ENCODE data around the gene TNS1. TPM values are rescaled to one million over a fixed set of nuclear protein-coding genes. Genes with fewer than 3 reads are reported as not detected.

The TNS1 gene
- total RNA-seq, 3 donors from 2014 or later, result 0.50 to 1.2 (median 0.54) TPM

- DNase-seq (no peak), ATAC-seq (no peak)
- H3K36me3 Mint-ChIP-seq (ENCODE audit: insufficient read depth), result no peaks in the 10 kb centered on the region
- H3K27me3 Mint-ChIP-seq (ENCODE audit: low read depth), result peaks cover 21% of the 10 kb centered on the region
- H3K9me3 Mint-ChIP-seq, result no peaks in the 10 kb centered on the region
- H3K4me3 Mint-ChIP-seq, result no peak overlapping the region
- no peaks in the 10 kb centered on the region for H3K4me1 Mint-ChIP-seq (ENCODE audit: low read depth)
Measured at GRCh38 chr2:217990389-217990788, 12.4 kb downstream of the TNS1 start.

- H3K36me3 Mint-ChIP-seq (ENCODE audit: insufficient read depth), result no peaks in the 10 kb centered on the region
- ATAC-seq (no peak), DNase-seq (no peak)
- H3K27me3 Mint-ChIP-seq (ENCODE audit: low read depth), result peaks cover 21% of the 10 kb centered on the region
- no peak overlapping the region for H3K4me3 Mint-ChIP-seq
- H3K4me1 Mint-ChIP-seq (ENCODE audit: low read depth), result no peaks in the 10 kb centered on the region
- no peaks in the 10 kb centered on the region for H3K9me3 Mint-ChIP-seq
Measured at GRCh38 chr2:217989221-217989948, 13.4 kb downstream of the TNS1 start.

- no peak for DNase-seq
- Mint-ChIP-seq H3K9me3 (no peaks in the 10 kb centered on the region), H3K4me1 (ENCODE audit: low read depth) (no peaks in the 10 kb centered on the region), H3K36me3 (ENCODE audit: insufficient read depth) (no peaks in the 10 kb centered on the region), H3K27me3 (ENCODE audit: low read depth) (peaks cover 21% of the 10 kb centered on the region), H3K4me3 (no peak overlapping the region)
- no peak for ATAC-seq
Measured at GRCh38 chr2:217988840-217989204, 14.0 kb downstream of the TNS1 start.

DNA sequence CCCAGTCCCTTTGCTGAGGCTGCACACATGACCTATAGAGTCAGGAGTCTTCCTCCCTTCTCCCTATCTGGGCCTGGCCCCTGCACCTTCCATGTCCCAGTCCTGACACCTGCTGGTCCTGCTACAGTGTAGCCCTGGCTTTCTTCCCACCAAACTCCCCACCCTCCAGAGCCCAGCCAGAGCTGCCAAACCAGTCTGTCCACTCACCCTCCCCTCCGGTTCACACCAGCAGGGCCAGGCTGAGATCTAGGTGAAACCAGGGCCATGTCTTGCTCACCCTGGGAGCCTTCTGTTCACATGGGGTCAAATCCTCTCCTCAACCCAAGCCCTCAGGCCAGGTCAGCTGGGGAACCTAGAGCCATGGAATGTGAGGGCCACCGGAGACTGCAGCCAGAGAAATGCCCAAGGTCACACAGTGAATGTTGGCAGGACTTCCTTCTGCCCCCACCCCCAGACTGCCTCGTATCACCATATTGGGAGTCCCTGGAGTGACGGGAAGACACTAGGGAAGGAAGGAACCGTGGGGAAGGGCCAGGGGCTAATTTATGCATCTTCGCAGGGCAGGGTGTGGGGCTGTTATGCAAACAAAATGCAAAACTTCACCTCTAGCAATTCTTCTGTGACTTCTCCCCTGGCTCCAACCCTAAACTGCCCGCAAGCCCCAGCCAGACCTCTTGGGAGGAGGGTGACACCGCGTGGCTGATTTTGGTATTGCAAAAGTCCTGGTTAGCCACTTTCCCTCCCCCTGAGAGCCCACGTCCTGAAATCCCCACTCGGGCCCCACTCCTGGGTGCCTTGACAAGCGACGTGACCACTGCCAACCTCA, 14.6 kb downstream of the TNS1 start:
- DNase-seq (peak; percentile 49), ATAC-seq (peak in 1 of 2 donors; percentile 65)
- Mint-ChIP-seq H3K36me3 (ENCODE audit: insufficient read depth) (no peaks in the 10 kb centered on the region), H3K9me3 (no peaks in the 10 kb centered on the region), H3K27me3 (ENCODE audit: low read depth) (peaks cover 16% of the 10 kb centered on the region), H3K4me1 (ENCODE audit: low read depth) (no peaks in the 10 kb centered on the region), H3K4me3 (no peak overlapping the region)

DNA sequence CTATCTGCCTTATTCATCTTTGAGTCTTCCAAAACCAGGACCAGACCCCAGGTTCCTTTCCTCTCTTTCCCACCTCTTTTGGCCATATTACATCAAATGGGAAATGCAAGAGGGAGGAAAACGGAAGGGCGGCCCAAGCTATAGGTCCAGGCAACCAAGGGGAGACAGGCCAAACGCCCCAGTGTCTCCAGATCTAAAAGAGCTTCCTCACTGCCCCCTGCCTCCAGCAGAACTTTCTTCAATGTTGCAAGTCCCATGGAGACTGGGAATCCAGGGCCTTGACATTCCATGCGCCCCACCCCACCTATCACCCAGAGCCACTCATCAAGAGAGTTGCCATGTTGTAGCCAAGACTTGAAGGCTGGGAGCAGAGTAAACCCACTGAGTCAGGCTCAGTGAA, 15.4 kb downstream of the TNS1 start:
- ATAC-seq (no peak), DNase-seq (no peak)
- H3K4me3 Mint-ChIP-seq, result no peak overlapping the region
- H3K9me3 Mint-ChIP-seq, result no peaks in the 10 kb centered on the region
- no peaks in the 10 kb centered on the region for H3K36me3 Mint-ChIP-seq (ENCODE audit: insufficient read depth)
- H3K27me3 Mint-ChIP-seq (ENCODE audit: low read depth), result peaks cover 11% of the 10 kb centered on the region
- H3K4me1 Mint-ChIP-seq (ENCODE audit: low read depth), result no peaks in the 10 kb centered on the region

DNA sequence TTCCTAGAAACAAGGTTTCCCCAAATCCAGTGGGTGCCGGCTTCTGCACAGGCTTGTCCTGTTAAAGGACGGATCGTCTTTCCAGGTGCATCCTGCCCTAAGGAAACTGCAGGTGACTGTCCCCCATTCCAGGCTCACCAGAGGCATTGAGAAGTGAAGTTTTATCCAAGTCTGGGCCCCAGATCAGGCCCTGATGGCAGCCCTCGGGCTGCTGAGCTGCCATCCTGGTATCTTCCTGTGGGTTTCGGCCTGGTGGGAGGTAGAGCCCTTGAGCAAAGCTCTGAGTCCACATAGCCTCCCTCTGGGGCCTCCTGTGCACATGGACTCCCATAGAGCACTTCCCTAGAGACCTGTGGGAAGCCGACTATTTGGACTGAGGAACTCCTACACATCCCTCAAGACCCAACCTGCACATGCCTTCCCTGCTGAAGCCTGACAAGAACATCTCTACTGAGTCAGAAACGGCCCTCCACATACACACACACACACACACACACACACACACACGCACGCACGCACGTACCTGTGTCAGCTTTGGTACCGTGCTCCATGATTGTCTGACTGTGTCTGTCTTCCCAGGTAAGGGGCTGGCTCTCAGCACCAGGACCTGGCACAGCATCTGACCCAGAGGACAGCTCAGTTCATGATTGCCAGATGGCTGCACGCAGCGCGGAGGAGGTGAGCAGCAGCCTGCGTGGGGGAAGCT, 16.4 kb downstream of the TNS1 start:
- no peak for DNase-seq
- no peak for ATAC-seq

GRCh38 chr2:217983276-217984233, 19.2 kb downstream of the TNS1 start:
- no peaks in the 10 kb centered on the region for H3K9me3 Mint-ChIP-seq
- H3K4me1 Mint-ChIP-seq (ENCODE audit: low read depth), result no peaks in the 10 kb centered on the region

More for the DNA sequence above, 16.4 kb downstream of the TNS1 start:
- no peaks in the 10 kb centered on the region for H3K4me1 Mint-ChIP-seq (ENCODE audit: low read depth)
- peaks cover 6% of the 10 kb centered on the region for H3K27me3 Mint-ChIP-seq (ENCODE audit: low read depth)
- H3K4me3 Mint-ChIP-seq, result no peak overlapping the region
- H3K9me3 Mint-ChIP-seq, result no peaks in the 10 kb centered on the region
- no peaks in the 10 kb centered on the region for H3K36me3 Mint-ChIP-seq (ENCODE audit: insufficient read depth)

DNA sequence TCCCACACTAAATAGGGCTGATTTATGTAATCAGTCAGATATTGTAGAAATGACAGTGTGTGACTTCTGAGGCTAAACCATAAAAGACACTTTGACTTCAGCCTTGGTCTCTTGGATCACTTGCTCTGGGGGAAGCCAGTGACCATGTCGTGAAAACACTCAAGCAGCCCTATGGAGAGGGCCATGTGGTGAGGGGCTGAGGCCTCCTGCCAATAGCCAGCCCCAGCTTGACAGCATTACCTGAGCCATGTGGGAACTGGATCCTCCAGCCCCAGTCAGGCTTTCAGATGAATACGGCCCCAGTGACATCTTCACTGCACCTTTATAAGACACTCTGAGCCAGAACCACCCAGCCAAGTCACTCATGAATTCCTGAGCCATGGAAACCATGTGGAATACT, 20.8 kb downstream of the TNS1 start:
- Mint-ChIP-seq H3K27me3 (ENCODE audit: low read depth) (peaks cover 16% of the 10 kb centered on the region), H3K4me1 (ENCODE audit: low read depth) (no peaks in the 10 kb centered on the region), H3K9me3 (no peaks in the 10 kb centered on the region), H3K4me3 (no peak overlapping the region), H3K36me3 (ENCODE audit: insufficient read depth) (no peaks in the 10 kb centered on the region)
- no peak for DNase-seq
- ATAC-seq, result no peak

More at GRCh38 chr2:217983276-217984233, 19.2 kb downstream of the TNS1 start:
- Mint-ChIP-seq H3K27me3 (ENCODE audit: low read depth) (peaks cover 18% of the 10 kb centered on the region), H3K36me3 (ENCODE audit: insufficient read depth) (no peaks in the 10 kb centered on the region), H3K4me3 (no peak overlapping the region)
- no peak for ATAC-seq
- no peak for DNase-seq

- Mint-ChIP-seq H3K4me1 (ENCODE audit: low read depth) (no peaks in the 10 kb centered on the region), H3K36me3 (ENCODE audit: insufficient read depth) (no peaks in the 10 kb centered on the region), H3K9me3 (no peaks in the 10 kb centered on the region), H3K4me3 (no peak overlapping the region), H3K27me3 (ENCODE audit: low read depth) (peaks cover 16% of the 10 kb centered on the region)
- ATAC-seq (no peak), DNase-seq (no peak)
Measured at GRCh38 chr2:217981084-217981730, 21.6 kb downstream of the TNS1 start.

GRCh38 chr2:217980591-217980990, 22.2 kb downstream of the TNS1 start:
- Mint-ChIP-seq H3K4me1 (ENCODE audit: low read depth) (no peaks in the 10 kb centered on the region), H3K27me3 (ENCODE audit: low read depth) (peaks cover 16% of the 10 kb centered on the region), H3K36me3 (ENCODE audit: insufficient read depth) (no peaks in the 10 kb centered on the region), H3K4me3 (no peak overlapping the region), H3K9me3 (no peaks in the 10 kb centered on the region)
- no peak for DNase-seq
- no peak for ATAC-seq

DNA sequence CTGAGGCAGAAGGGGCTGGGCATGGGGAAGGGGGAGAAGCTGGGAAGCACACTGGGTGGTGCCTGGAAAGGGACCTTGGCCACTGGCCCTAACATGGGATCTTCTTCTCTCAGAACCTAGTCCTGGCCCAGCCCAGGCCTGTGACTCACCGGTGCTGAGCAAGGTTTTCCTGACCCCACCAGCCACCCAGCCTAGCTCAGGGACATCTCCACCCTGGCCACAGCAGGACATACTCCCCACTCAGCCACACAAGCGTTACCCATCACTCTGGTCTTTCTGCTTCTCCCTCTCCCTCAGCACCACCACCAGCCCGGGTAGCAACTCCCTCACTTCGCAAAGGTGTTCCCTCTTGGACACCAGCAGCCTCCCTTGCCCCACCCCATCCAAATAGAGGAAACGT, 22.8 kb downstream of the TNS1 start:
- H3K4me3 Mint-ChIP-seq, result no peak overlapping the region
- H3K36me3 Mint-ChIP-seq (ENCODE audit: insufficient read depth), result no peaks in the 10 kb centered on the region
- H3K4me1 Mint-ChIP-seq (ENCODE audit: low read depth), result no peaks in the 10 kb centered on the region
- DNase-seq, result no peak
- H3K27me3 Mint-ChIP-seq (ENCODE audit: low read depth), result peaks cover 16% of the 10 kb centered on the region
- no peak for ATAC-seq
- no peaks in the 10 kb centered on the region for H3K9me3 Mint-ChIP-seq

DNA sequence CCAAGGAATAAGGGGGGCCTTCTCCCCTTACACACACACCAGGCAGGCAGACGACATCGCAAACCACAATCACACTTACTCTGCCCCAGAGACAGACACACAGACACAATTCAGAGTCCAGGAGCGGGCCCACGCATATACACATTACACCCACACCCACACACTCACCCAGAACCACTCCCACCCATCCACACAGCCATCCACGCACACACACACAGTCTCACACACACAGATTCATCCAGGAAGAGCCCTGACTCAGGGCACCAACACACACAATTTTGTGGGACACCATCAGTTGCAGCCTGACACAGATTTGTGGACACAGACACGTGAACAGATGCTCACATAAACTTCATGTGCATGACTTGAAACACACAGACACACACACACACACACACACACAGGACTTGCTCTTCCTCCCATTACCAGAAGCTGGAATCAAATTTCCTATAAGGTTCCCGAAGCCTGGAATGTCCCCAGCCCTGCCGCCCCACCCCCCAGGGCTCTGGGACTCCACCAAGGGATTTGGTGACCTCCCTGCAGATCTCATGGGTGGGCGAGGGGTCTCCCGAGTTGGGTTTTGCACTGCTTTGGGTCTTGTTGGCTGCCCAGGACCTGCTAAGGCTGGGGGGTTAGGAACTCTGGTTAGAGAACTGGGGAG, 23.5 kb downstream of the TNS1 start:
- no peak for ATAC-seq
- Mint-ChIP-seq H3K9me3 (no peaks in the 10 kb centered on the region), H3K4me3 (no peak overlapping the region), H3K4me1 (ENCODE audit: low read depth) (no peaks in the 10 kb centered on the region), H3K36me3 (ENCODE audit: insufficient read depth) (no peaks in the 10 kb centered on the region), H3K27me3 (ENCODE audit: low read depth) (peaks cover 17% of the 10 kb centered on the region)
- no peak for DNase-seq

- H3K9me3 Mint-ChIP-seq, result no peaks in the 10 kb centered on the region
- H3K4me3 Mint-ChIP-seq, result no peak overlapping the region
Measured at GRCh38 chr2:217978536-217979150, 24.2 kb downstream of the TNS1 start.

More at GRCh38 chr2:217978536-217979150, 24.2 kb downstream of the TNS1 start:
- no peaks in the 10 kb centered on the region for H3K36me3 Mint-ChIP-seq (ENCODE audit: insufficient read depth)
- peaks cover 17% of the 10 kb centered on the region for H3K27me3 Mint-ChIP-seq (ENCODE audit: low read depth)
- no peaks in the 10 kb centered on the region for H3K4me1 Mint-ChIP-seq (ENCODE audit: low read depth)
- ATAC-seq (no peak), DNase-seq (no peak)

Measured in activated T-cell treated with anti-CD3 and anti-CD28 coated beads, Interleukin-2, amount 50 U/mL, for 4 hours (primary cell).